Natural killer cell (primary cell): ENCODE data around the gene TRIM9. TPM values are rescaled to one million over a fixed set of nuclear protein-coding genes. Genes with fewer than 3 reads are reported as not detected.

Experiments used
- ATAC-seq, 3 donors: fragments of 150-1000 bp in 2 of 3; fragments of 200-7000 bp in 1 of 3; cut with Tn5 transposase; 1 replicate in 1 of 3; 2 replicates in 2 of 3; pipeline ENCODE4 v1.10.0; 2021; ENCODE audit warnings: mild to moderate bottlenecking in 2 of 3, moderate library complexity in 2 of 3
- DNase-seq, 2 donors: peaks; one replicate each; pipeline versions ENCODE4 v3.0.0 to v3.0.0-alpha.2; 2013 to 2021; ENCODE audit warnings: mixed read lengths in 1 of 2
- H3K27ac ChIP-seq: one replicate; pipeline ENCODE4 v1.5.1; 2013; ENCODE audit warnings: mild to moderate bottlenecking, low read length
- H3K27me3 ChIP-seq: one replicate; pipeline ENCODE4 v1.6.1; 2013; ENCODE audit warnings: low read length; ENCODE audit not compliant: control insufficient read depth, insufficient read depth
- H3K36me3 ChIP-seq: one replicate; pipeline ENCODE4 v1.6.1; 2013; ENCODE audit warnings: low read length; ENCODE audit not compliant: control insufficient read depth, insufficient read depth
- H3K4me1 ChIP-seq: one replicate; pipeline ENCODE4 v1.6.1; 2013; ENCODE audit warnings: low read length; ENCODE audit not compliant: control insufficient read depth, insufficient read depth
- H3K4me3 ChIP-seq: one replicate; pipeline ENCODE4 v1.5.1; 2013; ENCODE audit warnings: low read length
- H3K9me3 ChIP-seq: one replicate; pipeline ENCODE4 v1.6.1; 2013; ENCODE audit warnings: low read length; ENCODE audit not compliant: control insufficient read depth, insufficient read depth
- H3K27ac Mint-ChIP-seq, 2 donors: one replicate each; pipeline ENCODE4 v1.8.0; 2022; ENCODE audit warnings: mild to moderate bottlenecking in 2 of 2, mixed read lengths in 2 of 2, moderate library complexity in 1 of 2
- H3K27me3 Mint-ChIP-seq, 2 donors: one replicate each; pipeline ENCODE4 v1.8.0; 2022; ENCODE audit warnings: low read depth in 2 of 2, mixed read lengths in 2 of 2
- H3K36me3 Mint-ChIP-seq: one replicate; pipeline ENCODE4 v1.8.0; 2022; ENCODE audit warnings: mixed read lengths
- H3K4me1 Mint-ChIP-seq, 2 donors: one replicate each; pipeline ENCODE4 v1.8.0; 2022; ENCODE audit warnings: mixed read lengths in 2 of 2
- H3K4me3 Mint-ChIP-seq: one replicate; pipeline ENCODE4 v1.8.0; 2022; ENCODE audit warnings: mild to moderate bottlenecking, moderate library complexity, mixed read lengths
- H3K9me3 Mint-ChIP-seq, 2 donors: one replicate each; pipeline ENCODE4 v1.8.0; 2022; ENCODE audit warnings: mixed read lengths in 2 of 2
- WGBS: methylation state at CpG from one replicate; pipeline ENCODE4 v1.1.7; 2013; ENCODE audit warnings: missing lambda C conversion rate; ENCODE audit not compliant: insufficient coverage; 5-methylcytosine and 5-hydroxymethylcytosine counted together
- intact Hi-C: fragments of 100-400 bp; cut with micrococcal nuclease; formaldehyde crosslinking; loops from one replicate; pipeline ENCODE4 v1.14.2; 2022
- total RNA-seq, 4 donors: library from RNA; stranded (reverse); fragments of 120-200 nt in 1 of 4; gene quantifications; one replicate each; pipeline versions ENCODE4 v1.2.3 to v1.2.4, GENCODE V29; 2013 to 2022
- TF ChIP-seq, protein P1 (sequence below): fragments of 200-600 bp; IDR thresholded peaks from one replicate; pipeline ENCODE4 v1.8.0; 2022; ENCODE audit warnings: antibody characterized with exemption

Gene TRIM9
- total RNA-seq, 3 donors from 2014 or later (not counting 1 experiment from before 2014, with no cell fraction given) = 0.25 to 0.40 (median 0.35) TPM

DNA sequence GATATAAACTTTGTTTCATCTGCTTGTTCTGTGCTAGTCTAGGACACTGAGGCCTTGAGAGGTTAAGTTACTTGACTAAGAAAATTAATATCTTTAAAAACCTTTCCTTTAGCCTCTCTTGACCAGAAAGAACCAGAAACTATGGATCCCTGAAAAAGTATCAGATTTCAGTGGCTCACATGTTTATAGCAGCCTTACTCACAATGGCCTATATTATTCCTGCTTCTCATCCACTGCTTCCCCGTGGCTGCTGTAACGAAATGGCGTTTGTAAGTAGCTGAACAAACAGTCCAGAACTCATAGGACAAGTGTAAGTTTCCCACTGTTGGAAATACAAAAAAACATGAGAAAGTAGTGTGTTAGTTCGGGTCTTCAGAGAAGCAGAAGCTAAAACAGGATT lies 147.5 kb downstream of the TRIM9 start:
- peaks cover 18% of the 10 kb centered on the region for H3K4me1 ChIP-seq
- H3K9me3 ChIP-seq = no peaks in the 10 kb centered on the region
- Mint-ChIP-seq H3K4me3 (no peak overlapping the region), H3K27ac (no peak overlapping the region), H3K9me3 (no peaks in the 10 kb centered on the region), H3K27me3 (peaks cover 7 to 21% of the 10 kb centered on the region in 2 donors), H3K4me1 (peaks cover 6 to 14% of the 10 kb centered on the region in 2 donors), H3K36me3 (no peaks in the 10 kb centered on the region)
- WGBS = 81% methylated on average over 4 of the region's 4 CpGs
- TF ChIP-seq, protein P1, sequence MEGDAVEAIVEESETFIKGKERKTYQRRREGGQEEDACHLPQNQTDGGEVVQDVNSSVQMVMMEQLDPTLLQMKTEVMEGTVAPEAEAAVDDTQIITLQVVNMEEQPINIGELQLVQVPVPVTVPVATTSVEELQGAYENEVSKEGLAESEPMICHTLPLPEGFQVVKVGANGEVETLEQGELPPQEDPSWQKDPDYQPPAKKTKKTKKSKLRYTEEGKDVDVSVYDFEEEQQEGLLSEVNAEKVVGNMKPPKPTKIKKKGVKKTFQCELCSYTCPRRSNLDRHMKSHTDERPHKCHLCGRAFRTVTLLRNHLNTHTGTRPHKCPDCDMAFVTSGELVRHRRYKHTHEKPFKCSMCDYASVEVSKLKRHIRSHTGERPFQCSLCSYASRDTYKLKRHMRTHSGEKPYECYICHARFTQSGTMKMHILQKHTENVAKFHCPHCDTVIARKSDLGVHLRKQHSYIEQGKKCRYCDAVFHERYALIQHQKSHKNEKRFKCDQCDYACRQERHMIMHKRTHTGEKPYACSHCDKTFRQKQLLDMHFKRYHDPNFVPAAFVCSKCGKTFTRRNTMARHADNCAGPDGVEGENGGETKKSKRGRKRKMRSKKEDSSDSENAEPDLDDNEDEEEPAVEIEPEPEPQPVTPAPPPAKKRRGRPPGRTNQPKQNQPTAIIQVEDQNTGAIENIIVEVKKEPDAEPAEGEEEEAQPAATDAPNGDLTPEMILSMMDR = no peak
- DNase-seq (no peak), ATAC-seq (no peak)
- H3K36me3 ChIP-seq = no peaks in the 10 kb centered on the region
- H3K27ac ChIP-seq = no peak overlapping the region
- H3K4me3 ChIP-seq = no peak overlapping the region
- intact Hi-C loops = no loop called here
- peaks cover 15% of the 10 kb centered on the region for H3K27me3 ChIP-seq

DNA sequence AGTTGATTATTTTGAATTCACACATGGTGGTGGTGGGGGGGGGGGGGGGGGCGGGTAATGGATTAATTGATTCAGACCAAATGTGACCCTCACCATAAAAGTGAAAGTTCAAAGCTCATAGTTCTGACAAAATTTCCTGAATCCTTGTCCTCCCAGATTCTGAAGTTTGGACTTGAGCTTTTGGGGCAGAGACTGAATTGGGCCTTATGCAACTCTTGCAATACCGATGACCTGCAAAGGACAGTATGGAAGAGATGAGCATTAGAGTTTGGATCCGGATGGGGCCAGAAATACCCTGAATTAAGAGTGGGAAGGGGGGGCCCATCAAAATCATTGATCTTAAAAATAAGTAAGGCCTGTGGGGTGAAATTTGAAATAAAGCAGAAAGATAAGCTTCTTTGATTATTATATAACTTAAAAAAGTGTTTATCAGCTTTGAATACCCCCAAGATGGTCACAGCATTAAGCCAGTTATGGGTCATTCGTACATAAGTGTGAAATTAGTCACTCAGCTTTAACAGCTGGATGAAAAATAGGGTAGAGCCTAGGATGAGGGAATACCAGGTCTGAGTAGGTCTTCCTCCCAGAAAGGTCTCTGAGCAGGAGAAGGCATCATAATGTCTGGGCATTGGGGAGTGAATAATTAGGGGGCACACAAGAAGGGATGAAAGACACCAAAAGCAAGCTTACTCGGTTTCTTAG lies 148.5 kb downstream of the TRIM9 start:
- peaks cover 16% of the 10 kb centered on the region for H3K27me3 ChIP-seq
- no peak overlapping the region for H3K27ac ChIP-seq
- H3K4me1 ChIP-seq = peaks cover 18% of the 10 kb centered on the region
- no peaks in the 10 kb centered on the region for H3K36me3 Mint-ChIP-seq
- peaks cover 16 to 28% of the 10 kb centered on the region in 2 donors for H3K27me3 Mint-ChIP-seq
- H3K36me3 ChIP-seq = no peaks in the 10 kb centered on the region
- TF ChIP-seq, protein P1 = no peak
- H3K9me3 ChIP-seq = no peaks in the 10 kb centered on the region
- no peak overlapping the region for H3K4me3 ChIP-seq
- no peaks in the 10 kb centered on the region for H3K9me3 Mint-ChIP-seq
- WGBS = 100% methylated on average over 4 of the region's 5 CpGs
- ATAC-seq (no peak), DNase-seq (no peak)
- H3K4me1 Mint-ChIP-seq = peaks cover 6 to 14% of the 10 kb centered on the region in 2 donors
- intact Hi-C loops = no loop called here
- H3K27ac Mint-ChIP-seq = no peak overlapping the region
- H3K4me3 Mint-ChIP-seq = no peak overlapping the region

DNA sequence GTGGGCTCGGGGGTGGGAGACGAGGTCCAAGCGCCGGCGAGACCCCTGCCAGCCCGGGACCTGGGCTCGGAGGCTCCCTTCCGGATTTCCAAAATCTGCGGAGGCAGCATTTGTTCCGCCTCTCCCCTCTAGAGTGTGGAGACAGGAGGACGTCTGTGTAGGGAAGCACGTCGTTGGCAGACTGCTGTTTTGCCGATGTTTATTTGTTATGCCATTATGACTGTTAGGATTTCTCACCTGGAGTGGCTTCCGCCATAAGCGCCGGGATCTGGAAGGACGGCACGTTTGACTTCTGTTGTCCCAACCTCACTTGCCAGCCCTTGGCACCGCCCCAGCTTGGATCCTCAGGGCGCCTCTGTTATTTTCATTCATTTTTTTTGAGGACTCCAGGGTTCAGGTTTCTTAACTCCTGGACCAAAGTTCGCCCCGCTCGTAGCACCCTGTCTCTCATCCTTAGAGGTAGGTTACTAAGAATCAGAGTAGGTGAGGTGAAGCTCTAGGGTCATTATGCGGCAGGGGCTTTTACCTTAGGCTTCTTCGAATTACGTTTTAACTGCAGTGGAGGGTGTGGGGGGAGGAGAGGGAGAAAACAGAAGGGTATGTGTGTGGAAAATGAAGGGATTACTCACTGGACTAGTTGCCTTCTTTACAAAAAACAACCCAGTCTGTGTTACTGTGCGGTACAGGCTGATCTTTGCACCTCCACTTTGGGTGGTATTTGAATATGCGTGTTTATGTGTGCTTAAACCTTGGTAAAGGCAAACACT lies 150.1 kb downstream of the TRIM9 start:
- Mint-ChIP-seq H3K36me3 (no peaks in the 10 kb centered on the region), H3K4me3 (peak overlapping the region; percentile 89), H3K27ac (no peak overlapping the region), H3K27me3 (peaks cover 30 to 39% of the 10 kb centered on the region in 2 donors), H3K4me1 (peaks cover 6 to 14% of the 10 kb centered on the region in 2 donors), H3K9me3 (no peaks in the 10 kb centered on the region)
- TF ChIP-seq, protein P1 = no peak
- H3K4me1 ChIP-seq = peaks cover 18% of the 10 kb centered on the region
- H3K27me3 ChIP-seq = peaks cover 16% of the 10 kb centered on the region
- DNase-seq (peak in 1 of 2 donors; percentile 10), ATAC-seq (peak in 1 of 3 donors; percentile 12)
- H3K36me3 ChIP-seq = no peaks in the 10 kb centered on the region
- 7% methylated on average over 27 of the region's 29 CpGs for whole genome bisulfite sequencing
- intact Hi-C loops = no loop called here
- H3K27ac ChIP-seq = no peak overlapping the region
- H3K4me3 ChIP-seq = peak overlapping the region; percentile 45
- H3K9me3 ChIP-seq = no peaks in the 10 kb centered on the region
